GM12873 (cell line): ENCODE measurements around the gene S100A10.

Experiments used
- CTCF ChIP-seq: IDR thresholded peaks from 2 replicates; pipeline ENCODE4 v1.5.1; 2012; ENCODE audit warnings: low read depth, mild to moderate bottlenecking, moderate library complexity, low read length, control low read depth; ENCODE audit not compliant: insufficient read depth; ENCODE audit errors: missing control alignments

S100A10 gene

GRCh38 chr1:152000964-152001630, 7.4 kb upstream of the S100A10 start:
- TF ChIP-seq CTCF, result no peak

GRCh38 chr1:151998611-151999362, 5.1 kb upstream of the S100A10 start:
- no peak for TF ChIP-seq CTCF

GRCh38 chr1:151997284-151997570, 3.6 kb upstream of the S100A10 start:
- TF ChIP-seq CTCF, result no peak

GRCh38 chr1:151995774-151996173, 2.1 kb upstream of the S100A10 start:
- TF ChIP-seq CTCF, result no peak

GRCh38 chr1:151994956-151995355, 1.3 kb upstream of the S100A10 start:
- TF ChIP-seq CTCF, result no peak

GRCh38 chr1:151993084-151993733, 450 bp downstream of the S100A10 start:
- no peak for TF ChIP-seq CTCF

- no peak for TF ChIP-seq CTCF
These were observed 1.2 kb downstream of the S100A10 start for GRCh38 chr1:151992303-151993083.
